H54 (cell line): Measurements from ENCODE around the gene SPDYC.

Experiments
- DNase-seq: peaks from one replicate; pipeline ENCODE4 v3.0.0; 2011; ENCODE audit warnings: low spot score, mixed read lengths; ENCODE audit not compliant: insufficient read length
- FAIRE-seq: peaks from 3 replicates; lab custom pipeline; 2011; peaks lifted over from hg19 to GRCh38; lab: Jason Lieb, UNC
- POLR2A ChIP-seq: IDR thresholded peaks from 2 replicates; pipeline ENCODE4 v1.6.1; 2011; ENCODE audit warnings: low read depth, mild to moderate bottlenecking, low read length

The SPDYC gene

DNA sequence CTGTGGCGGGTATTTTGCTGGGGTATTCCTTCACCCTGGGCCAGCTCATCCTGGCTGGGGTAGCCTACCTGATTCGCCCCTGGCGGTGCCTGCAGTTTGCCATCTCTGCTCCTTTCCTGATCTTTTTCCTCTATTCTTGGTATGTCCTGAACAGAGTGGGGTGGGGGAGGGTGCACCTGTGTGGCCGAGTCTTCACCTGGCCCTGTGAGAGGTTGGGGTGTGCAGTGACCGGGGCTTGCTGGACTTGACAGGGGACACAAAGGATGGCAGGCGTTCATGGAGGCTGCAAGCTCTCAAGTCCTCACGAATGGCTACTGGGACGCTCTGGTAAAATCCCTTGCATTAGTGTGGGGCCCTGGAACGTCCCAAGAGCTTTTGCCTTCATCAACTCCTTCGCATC, 51.0 kb downstream of the SPDYC start:
- no peak for TF ChIP-seq POLR2A
- no peak for FAIRE-seq
- no peak for DNase-seq
